Ovary (tissue), 3 donors: ENCODE measurements around the gene EDIL3.

Experiments
- EP300 ChIP-seq: sonication (generic); formaldehyde crosslinking; IDR thresholded peaks from one replicate; pipeline ENCODE4 v1.6.1; 2017; ENCODE audit warnings: antibody characterized with exemption
- POLR2A ChIP-seq: fragments of 450-650 bp; IDR thresholded peaks from one replicate; pipeline ENCODE4 v1.6.1; 2017; ENCODE audit warnings: antibody characterized with exemption, mild to moderate bottlenecking, moderate library complexity
- TF ChIP-seq, protein P1 (sequence below), 3 donors: fragments of 450-650 bp in 2 of 3; fragments of 200-600 bp in 1 of 3; IDR thresholded peaks; one replicate each; pipeline versions ENCODE4 v1.5.1 to v1.8.0; 2016 to 2022; ENCODE audit warnings: antibody characterized with exemption in 3 of 3, mild to moderate bottlenecking in 1 of 3
- donor health status: DM: no; HTN: no; CAD: no.

DNA sequence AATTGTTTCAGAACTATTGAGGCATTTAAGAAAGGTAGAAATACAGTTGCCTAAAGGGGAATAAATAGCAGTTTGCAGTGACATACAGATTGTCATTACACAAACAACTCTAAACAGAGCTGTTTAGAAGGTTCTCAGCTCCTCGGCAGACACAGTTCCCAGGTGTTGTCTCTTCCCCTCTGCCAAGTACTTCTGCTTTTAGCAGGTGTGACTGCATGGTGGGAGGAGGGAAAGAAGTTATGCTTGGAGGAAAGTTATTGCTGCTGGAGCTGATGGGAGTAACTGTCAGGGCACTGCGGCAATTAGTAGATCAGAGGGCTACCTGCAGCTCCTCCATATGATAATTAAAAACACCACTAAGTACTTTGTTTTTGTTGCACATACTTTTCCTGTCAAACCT, 14.5 kb downstream of the EDIL3 start:
- TF ChIP-seq, protein P1, sequence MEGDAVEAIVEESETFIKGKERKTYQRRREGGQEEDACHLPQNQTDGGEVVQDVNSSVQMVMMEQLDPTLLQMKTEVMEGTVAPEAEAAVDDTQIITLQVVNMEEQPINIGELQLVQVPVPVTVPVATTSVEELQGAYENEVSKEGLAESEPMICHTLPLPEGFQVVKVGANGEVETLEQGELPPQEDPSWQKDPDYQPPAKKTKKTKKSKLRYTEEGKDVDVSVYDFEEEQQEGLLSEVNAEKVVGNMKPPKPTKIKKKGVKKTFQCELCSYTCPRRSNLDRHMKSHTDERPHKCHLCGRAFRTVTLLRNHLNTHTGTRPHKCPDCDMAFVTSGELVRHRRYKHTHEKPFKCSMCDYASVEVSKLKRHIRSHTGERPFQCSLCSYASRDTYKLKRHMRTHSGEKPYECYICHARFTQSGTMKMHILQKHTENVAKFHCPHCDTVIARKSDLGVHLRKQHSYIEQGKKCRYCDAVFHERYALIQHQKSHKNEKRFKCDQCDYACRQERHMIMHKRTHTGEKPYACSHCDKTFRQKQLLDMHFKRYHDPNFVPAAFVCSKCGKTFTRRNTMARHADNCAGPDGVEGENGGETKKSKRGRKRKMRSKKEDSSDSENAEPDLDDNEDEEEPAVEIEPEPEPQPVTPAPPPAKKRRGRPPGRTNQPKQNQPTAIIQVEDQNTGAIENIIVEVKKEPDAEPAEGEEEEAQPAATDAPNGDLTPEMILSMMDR (IDR thresholded peaks at IDR 0.05), result no peak
- no peak for TF ChIP-seq POLR2A
- no peak for TF ChIP-seq EP300
